Gastroesophageal sphincter (tissue), 3 donors: ENCODE results near the gene YOD1.

Experiments used
- CTCF ChIP-seq, 4 experiments: fragments of 200-600 bp in 2 of 4; fragments of 450-650 bp in 2 of 4; sonication (generic) in 1 of 4; IDR thresholded peaks; one replicate each; pipeline ENCODE4 v1.5.1; 2017 to 2019; ENCODE audit warnings: antibody characterized with exemption in 4 of 4, mild to moderate bottlenecking in 2 of 4, moderate library complexity in 2 of 4
- POLR2A ChIP-seq, 2 donors: fragments of 450-650 bp; IDR thresholded peaks; one replicate each; pipeline ENCODE4 v1.6.1; 2017; ENCODE audit warnings: antibody characterized with exemption in 2 of 2, mild to moderate bottlenecking in 2 of 2, moderate library complexity in 1 of 2

- TF ChIP-seq CTCF (IDR thresholded peaks at IDR 0.05) = peak in 3 of 4 experiments; percentile 27 to 51 (median 29)
- no peak for TF ChIP-seq POLR2A (IDR thresholded peaks at IDR 0.05)
Measured at GRCh38 chr1:207004931-207005830, 45.8 kb downstream of the YOD1 start.
